CD4-positive, alpha-beta T cell treated with Interleukin-1 beta for 1 hour (primary cell): ENCODE data around the gene SKIDA1.
A peak's percentile ranks its signal among the peaks of the same experiment; 100 is the strongest.

Experiments
- DNase-seq, 2 donors: peaks; one replicate each; pipeline ENCODE4 v3.0.0-alpha.2; 2020 to 2022

Gene SKIDA1

GRCh38 chr10:21499701-21500577 is 25.5 kb downstream of the SKIDA1 start:
- DNase-seq = no peak

DNA sequence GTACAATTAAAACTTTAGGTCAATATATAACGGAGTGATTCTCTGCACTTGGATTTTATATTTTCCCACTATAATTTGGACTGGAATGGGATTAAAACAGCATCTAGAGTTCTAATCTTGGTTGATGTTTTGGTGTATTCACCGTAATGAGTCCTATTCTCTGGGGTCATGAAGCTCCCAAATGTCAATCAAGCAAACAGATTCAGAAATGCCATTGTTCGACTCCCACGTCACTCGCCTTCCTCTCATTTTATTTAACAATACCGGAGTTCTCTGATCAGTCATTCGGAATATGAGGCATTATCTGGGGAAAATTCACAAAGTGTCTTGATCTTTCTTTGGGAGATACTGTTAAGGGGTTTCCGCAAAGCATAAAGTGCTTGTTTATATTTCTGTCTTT is 26.5 kb downstream of the SKIDA1 start:
- no peak for DNase-seq

GRCh38 chr10:21498377-21498776 is 27.1 kb downstream of the SKIDA1 start:
- no peak for DNase-seq

GRCh38 chr10:21497177-21497807 is 28.2 kb downstream of the SKIDA1 start:
- DNase-seq = no peak

DNA sequence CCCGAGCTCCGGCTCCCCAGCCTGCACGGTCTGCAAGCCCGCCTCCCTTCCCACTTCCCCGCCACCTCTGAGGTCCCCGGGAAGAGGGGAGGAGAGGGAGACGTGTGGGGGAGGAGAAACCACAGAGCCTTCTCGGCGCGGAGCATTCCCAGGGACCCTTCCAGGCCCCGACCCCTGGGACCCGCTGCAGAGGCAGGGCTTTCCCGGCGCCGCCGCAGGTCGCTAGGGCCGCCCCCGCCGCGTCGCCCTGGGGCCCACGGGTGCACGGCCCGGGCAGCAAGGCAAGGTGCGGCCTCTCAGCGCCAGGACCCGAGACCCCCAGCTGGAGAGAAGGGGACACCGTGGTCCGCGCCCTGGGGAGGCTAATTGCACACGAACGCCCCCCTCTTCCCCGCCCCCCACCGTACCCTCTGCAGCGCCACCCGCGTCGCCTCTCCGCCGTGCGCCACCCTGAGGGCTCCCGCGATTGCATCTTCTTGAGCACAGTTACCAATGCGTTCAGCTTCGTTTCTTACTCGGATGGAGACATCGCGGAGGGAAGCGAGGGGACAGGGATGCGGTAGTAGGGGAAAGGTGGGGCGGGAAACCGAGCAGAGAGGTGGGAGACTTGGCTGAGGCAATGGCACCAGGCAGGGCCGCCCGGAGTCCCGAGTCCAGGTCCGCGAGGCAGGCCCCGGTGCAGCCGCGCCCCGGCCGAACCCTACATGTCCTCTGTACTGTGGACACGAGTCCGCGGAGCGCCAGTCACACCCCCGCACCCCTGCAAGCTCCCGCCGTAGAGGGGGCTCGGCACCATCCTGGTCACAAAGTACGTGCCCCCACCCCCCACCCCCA is 28.9 kb downstream of the SKIDA1 start:
- peak; percentile 44 to 51 for DNase-seq

DNA sequence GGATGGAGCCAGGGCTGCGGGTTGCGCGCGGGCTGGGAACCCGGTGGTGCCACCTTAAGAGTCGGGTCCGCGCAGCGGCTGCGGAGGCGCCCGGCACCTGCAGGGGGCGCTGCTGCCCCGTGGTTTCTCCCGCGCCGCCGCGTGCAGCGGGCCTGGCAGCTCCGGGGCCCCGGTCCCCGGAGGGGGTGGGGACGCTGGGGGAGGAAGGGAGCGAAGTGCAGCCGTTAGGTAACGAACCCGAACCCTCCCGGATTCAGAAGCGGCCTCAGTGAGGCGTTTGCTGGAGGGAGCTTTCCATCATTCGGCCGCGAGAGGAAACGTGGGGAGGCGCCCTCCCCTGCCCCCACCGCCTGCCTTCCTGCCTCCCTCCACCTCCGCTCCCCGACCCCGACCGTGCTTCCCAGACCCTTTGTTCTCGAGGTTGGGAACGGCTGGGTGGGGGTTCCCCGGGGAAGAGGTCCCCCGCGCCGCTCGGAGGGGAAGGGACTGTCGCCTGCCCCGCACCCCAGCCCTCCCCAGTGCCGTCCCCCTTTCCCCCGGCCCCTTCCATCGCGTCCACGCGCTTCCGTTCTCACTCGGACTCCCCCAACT is 29.6 kb downstream of the SKIDA1 start:
- DNase-seq = peak; percentile 85 to 89

GRCh38 chr10:21495002-21495751 is 30.3 kb downstream of the SKIDA1 start:
- no peak for DNase-seq

DNA sequence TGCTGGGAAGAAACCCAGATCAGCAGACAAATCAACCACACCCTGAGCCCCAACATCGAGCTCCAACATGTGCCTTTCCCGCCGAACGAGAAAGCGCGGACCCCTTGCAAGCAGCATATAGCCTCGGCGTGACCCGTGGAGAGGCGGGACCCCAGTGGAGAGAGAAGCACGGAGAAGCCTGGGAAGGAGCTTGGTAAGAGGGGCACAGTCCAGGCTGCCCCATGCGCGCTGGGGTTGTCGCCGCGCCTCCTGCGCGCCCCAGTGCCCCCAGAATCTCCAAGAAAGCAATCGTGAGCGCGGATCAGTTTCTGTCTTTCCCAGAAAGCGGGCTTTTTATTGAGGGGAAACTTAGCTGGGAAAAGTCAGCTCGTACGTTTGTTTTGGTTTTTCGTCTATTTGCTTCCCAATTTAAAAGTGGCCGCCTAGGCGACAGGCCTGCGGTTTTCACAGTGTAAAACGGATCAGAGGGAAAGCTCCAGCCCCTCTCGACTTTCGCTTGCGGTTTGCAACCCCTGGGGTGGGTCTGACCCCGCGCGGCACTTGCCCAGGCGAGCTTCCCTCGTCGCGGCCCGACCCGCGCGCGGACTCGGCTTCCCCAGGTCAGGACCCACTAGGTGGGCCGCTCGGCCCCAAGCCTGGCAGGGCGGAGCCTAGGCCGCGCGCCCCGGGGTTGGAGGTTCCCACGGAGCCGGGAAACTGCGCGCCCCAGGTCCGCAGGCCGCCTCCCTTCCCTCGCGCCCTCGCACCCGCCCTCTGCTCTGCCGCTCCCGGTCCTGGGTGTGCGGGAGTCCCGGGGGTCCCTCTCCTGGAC is 31.1 kb downstream of the SKIDA1 start:
- no peak for DNase-seq

- DNase-seq = no peak
These were observed 31.7 kb downstream of the SKIDA1 start for GRCh38 chr10:21493784-21494183.

GRCh38 chr10:21492421-21492820 is 33.1 kb downstream of the SKIDA1 start:
- DNase-seq = no peak

GRCh38 chr10:21490711-21491105 is 34.8 kb downstream of the SKIDA1 start:
- DNase-seq = no peak

DNA sequence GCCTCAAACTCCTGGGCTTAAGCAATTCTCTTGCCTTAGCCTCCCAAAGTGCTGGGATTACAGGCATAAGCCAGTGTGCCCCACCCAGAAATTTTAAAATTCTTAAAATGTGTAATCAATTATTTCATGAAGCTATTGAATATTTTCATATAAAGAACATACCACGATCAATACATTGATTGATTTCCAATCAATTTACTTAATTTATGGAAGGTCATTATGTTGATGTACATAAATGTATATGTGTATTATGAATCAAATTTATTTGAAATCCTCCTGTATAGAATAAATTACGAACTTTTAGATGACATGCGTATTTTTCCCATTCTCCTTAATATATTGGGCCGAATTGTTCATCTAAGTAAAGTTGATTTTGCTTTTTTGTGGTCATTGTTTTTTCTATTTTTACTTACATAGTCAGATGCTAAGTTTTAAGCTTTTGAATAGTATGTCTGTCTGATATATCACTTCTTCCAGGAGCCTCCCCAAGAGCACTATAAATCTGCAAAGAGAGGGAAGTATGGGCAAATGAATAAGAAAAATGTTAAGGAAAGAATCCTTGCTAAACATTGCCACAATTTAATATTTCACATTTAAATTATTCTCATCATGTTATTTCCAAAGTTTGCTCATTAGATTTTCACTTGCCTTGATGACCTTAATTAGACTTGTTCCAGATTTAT is 35.3 kb downstream of the SKIDA1 start:
- DNase-seq = no peak

- no peak for DNase-seq
These were observed 36.5 kb downstream of the SKIDA1 start for GRCh38 chr10:21488957-21489446.

GRCh38 chr10:21488246-21488956 is 37.1 kb downstream of the SKIDA1 start:
- no peak for DNase-seq

- DNase-seq = no peak
These were observed 37.9 kb downstream of the SKIDA1 start for GRCh38 chr10:21487416-21488180.

DNA sequence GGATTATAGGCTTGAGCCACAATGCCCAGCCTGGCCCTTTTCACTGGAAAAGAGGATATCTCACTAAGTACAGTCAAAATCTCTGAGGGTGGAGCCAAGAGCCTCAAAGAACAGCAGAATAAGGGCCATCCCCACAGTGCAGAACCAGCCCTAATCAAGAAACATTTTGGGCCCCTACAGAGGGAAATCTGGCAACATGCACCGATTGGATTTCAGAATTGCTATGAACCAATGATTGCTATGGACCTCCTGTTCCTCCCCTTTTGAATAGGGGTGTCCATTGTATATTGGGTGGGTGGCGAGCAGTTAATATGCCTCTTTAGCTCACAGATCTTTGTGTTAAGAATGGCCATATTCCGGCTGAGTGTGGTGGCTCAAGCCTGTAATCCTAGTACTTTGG is 42.7 kb downstream of the SKIDA1 start:
- DNase-seq = no peak

DNA sequence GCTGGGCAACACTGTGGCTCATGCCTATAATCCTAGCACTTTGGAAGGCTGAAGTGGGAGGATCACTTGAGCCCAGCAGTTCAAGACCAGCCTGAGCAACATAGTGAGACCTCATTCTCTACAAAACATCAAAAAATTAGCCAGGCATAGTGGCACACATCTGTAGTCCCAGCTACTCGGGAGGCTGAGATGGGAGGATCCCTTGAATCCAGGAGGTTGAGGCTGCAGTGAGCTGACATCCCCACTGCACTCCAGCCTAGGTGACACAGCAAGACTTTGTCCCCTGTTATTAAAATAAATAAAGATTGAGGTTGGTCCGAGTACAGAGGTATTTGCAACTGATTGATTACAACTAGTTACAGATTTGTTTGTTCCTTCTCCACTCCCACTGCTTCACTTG is 44.1 kb downstream of the SKIDA1 start:
- no peak for DNase-seq

- DNase-seq = no peak
These were observed 45.7 kb downstream of the SKIDA1 start for GRCh38 chr10:21479570-21480315.
